ENCODE results near the gene BEGAIN. TPM values are rescaled to one million over a fixed set of nuclear protein-coding genes. Genes with fewer than 3 reads are reported as not detected.
A peak's percentile ranks its signal among the peaks of the same experiment; 100 is the strongest.

The BEGAIN gene
- total and polyA plus RNA-seq, 2 donors from 2014 or later: 0.52 to 1.4 TPM

DNA sequence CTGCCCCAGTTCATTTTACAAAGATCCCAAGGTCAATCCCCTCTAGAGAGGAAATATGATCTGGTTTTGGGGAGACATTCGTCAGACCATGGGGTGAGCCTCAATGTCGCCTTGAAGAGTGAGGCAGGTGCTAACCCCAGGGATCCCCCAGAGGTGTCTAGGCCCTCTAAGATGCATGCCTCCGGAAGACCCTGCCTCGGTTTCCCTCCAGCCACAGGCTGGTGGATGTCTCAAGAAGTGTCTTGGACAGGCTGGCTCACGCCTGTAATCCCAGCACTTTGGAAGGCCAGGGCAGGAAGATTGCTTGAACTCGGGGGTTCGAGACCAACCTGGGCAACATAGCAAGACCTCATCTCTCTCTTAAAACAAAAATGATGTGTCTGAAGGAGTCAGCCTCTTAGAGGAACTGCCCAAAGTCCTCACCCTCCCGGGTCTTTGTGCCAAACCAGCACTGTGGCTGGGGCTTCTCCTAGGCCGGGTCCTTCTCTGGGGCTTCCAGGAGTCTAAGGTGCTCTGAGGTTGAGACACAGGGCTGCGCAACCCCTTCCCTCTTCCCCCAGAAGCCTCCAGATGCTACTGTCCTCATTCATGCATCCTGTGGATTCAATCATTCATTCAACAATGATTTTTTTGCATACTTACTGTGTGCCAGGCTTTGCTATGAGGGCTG is 24.7 kb upstream of the BEGAIN start:
- Histone ChIP-seq H3K27me3 (ENCODE audit: control insufficient read depth, insufficient read depth, low read length) (no peaks in the 10 kb centered on the region), H3K4me1 (ENCODE audit: control insufficient read depth in 2 of 3, insufficient read depth in 2 of 3, low read depth in 1 of 3, low read length in 3 of 3) (no peaks in the 10 kb centered on the region), H3K9me3 (ENCODE audit: control insufficient read depth in 2 of 3, insufficient read depth in 1 of 3, low read length in 3 of 3) (peaks cover 0 to 2% (median 0%) of the 10 kb centered on the region in 3 donors), H3K4me3 (ENCODE audit: low read length in 3 of 3) (no peak overlapping the region), H3K9ac (ENCODE audit: low read length in 3 of 3) (no peak overlapping the region), H3K27ac (ENCODE audit: low read depth in 2 of 2, low read length in 2 of 2) (no peak overlapping the region), H3K36me3 (ENCODE audit: control insufficient read depth in 2 of 3, insufficient read depth in 3 of 3, low read length in 3 of 3) (no peaks in the 10 kb centered on the region)
- no peak for TF ChIP-seq CTCF (IDR thresholded peaks at IDR 0.05; ENCODE audit: borderline replicate concordance, extremely low read depth, insufficient read depth)
- FAIRE-seq: no peak
- intact Hi-C loops (cut with DNase I): no loop called here
- DNase-seq: peak in 1 of 5 donors; percentile 11

DNA sequence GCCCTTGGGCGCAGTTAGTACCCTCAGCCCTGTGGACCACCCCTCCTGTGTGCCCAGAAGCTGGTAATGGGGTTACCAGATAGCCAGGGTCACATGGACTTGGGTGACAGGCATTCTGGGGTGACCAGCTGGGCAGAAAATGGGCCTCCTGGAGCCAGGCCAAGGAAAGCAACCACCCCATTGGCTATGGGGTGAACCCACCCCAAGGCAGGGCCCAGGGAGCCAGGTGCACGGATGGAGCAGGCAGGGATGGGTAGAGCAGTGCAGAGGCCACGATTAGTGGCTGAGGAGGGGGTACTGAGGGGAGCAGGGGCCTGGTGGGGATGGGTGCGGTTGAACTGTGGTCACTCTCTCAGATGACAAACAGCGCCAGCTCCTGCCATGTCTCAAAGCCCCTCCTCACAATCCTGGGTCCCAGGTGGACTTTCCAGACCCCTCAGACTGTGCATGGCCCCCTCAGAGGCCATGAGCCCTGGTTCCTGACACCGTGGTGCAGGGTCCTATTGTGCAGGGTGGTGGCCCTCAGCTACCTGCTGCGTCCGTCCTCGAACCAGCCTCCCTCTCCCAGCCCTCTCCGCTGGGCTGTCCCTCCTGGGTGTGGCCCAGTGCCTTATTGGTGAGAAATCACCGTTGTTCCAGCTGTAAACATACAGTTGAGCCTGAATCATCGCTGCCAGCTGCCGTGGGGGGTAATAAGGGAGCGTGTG is 23.4 kb upstream of the BEGAIN start:
- Histone ChIP-seq H3K4me1 (ENCODE audit: control insufficient read depth in 2 of 3, insufficient read depth in 2 of 3, low read depth in 1 of 3, low read length in 3 of 3) (no peaks in the 10 kb centered on the region), H3K36me3 (ENCODE audit: control insufficient read depth in 2 of 3, insufficient read depth in 3 of 3, low read length in 3 of 3) (no peaks in the 10 kb centered on the region), H3K9me3 (ENCODE audit: control insufficient read depth in 2 of 3, insufficient read depth in 1 of 3, low read length in 3 of 3) (peaks cover 0 to 2% (median 0%) of the 10 kb centered on the region in 3 donors), H3K27me3 (ENCODE audit: control insufficient read depth, insufficient read depth, low read length) (no peaks in the 10 kb centered on the region), H3K27ac (ENCODE audit: low read depth in 2 of 2, low read length in 2 of 2) (no peak overlapping the region), H3K4me3 (ENCODE audit: low read length in 3 of 3) (no peak overlapping the region), H3K9ac (ENCODE audit: low read length in 3 of 3) (no peak overlapping the region)
- DNase-seq (peak in 1 of 5 donors; percentile 34), FAIRE-seq (no peak)
- no peak for TF ChIP-seq CTCF (IDR thresholded peaks at IDR 0.05; ENCODE audit: borderline replicate concordance, extremely low read depth, insufficient read depth)
- intact Hi-C loops (cut with DNase I): no loop called here

- no peaks in the 10 kb centered on the region for H3K4me1 ChIP-seq (ENCODE audit: control insufficient read depth in 2 of 3, insufficient read depth in 2 of 3, low read depth in 1 of 3, low read length in 3 of 3)
- H3K27me3 ChIP-seq (ENCODE audit: control insufficient read depth, insufficient read depth, low read length): no peaks in the 10 kb centered on the region
- no peak overlapping the region for H3K4me3 ChIP-seq (ENCODE audit: low read length in 3 of 3)
- intact Hi-C loops (cut with DNase I): no loop called here
- no peak for FAIRE-seq
- DNase-seq: peak in 1 of 5 donors; percentile 30
- peaks cover 0 to 2% (median 0%) of the 10 kb centered on the region in 3 donors for H3K9me3 ChIP-seq (ENCODE audit: control insufficient read depth in 2 of 3, insufficient read depth in 1 of 3, low read length in 3 of 3)
- no peaks in the 10 kb centered on the region for H3K36me3 ChIP-seq (ENCODE audit: control insufficient read depth in 2 of 3, insufficient read depth in 3 of 3, low read length in 3 of 3)
- no peak overlapping the region for H3K27ac ChIP-seq (ENCODE audit: low read depth in 2 of 2, low read length in 2 of 2)
- no peak overlapping the region for H3K9ac ChIP-seq (ENCODE audit: low read length in 3 of 3)
- no peak for TF ChIP-seq CTCF (IDR thresholded peaks at IDR 0.05; ENCODE audit: borderline replicate concordance, extremely low read depth, insufficient read depth)
Observed at GRCh38 chr14:100609941-100610391, 22.7 kb upstream of the BEGAIN start.

Data from kidney (tissue), 14 donors.